Keratinocyte (primary cell): ENCODE measurements around the gene FFAR2. TPM values are rescaled to one million over a fixed set of nuclear protein-coding genes. Genes with fewer than 3 reads are reported as not detected.

ENCODE experiments used
- DNase-seq: peaks from one replicate; pipeline ENCODE4 v3.0.0-alpha.2; 2011; ENCODE audit warnings: low read depth, missing footprints, low spot score
- FAIRE-seq: peaks from 2 replicates; lab custom pipeline; 2011; peaks lifted over from hg19 to GRCh38; lab: Jason Lieb, UNC
- H2AFZ ChIP-seq: 2 replicates; pipeline ENCODE4 v1.6.0; 2012; ENCODE audit warnings: low read length, control low read depth, inconsistent platforms; ENCODE audit not compliant: control insufficient read depth
- H3K27ac ChIP-seq: 2 replicates; pipeline ENCODE4 v1.5.1; 2011; ENCODE audit warnings: low read length; ENCODE audit not compliant: control insufficient read depth, insufficient read depth
- H3K27me3 ChIP-seq: 3 replicates; pipeline ENCODE4 v1.6.0; 2011; ENCODE audit warnings: low read length; ENCODE audit not compliant: control insufficient read depth, insufficient read depth; ENCODE audit errors: extremely low read depth
- H3K36me3 ChIP-seq, 2 experiments: 2 replicates in 1 of 2; 3 replicates in 1 of 2; pipeline ENCODE4 v1.5.1; 2011; ENCODE audit warnings: low read length in 2 of 2, mild to moderate bottlenecking in 1 of 2; ENCODE audit not compliant: control insufficient read depth in 2 of 2, insufficient read depth in 2 of 2; ENCODE audit errors: extremely low read depth in 1 of 2
- H3K4me1 ChIP-seq: 3 replicates; pipeline ENCODE4 v1.5.1; 2011; ENCODE audit warnings: low read length; ENCODE audit not compliant: control insufficient read depth, insufficient read depth; ENCODE audit errors: extremely low read depth
- H3K4me2 ChIP-seq: 3 replicates; pipeline ENCODE4 v1.6.0; 2011; ENCODE audit warnings: low read depth, low read length; ENCODE audit not compliant: control insufficient read depth, insufficient read depth; ENCODE audit errors: extremely low read depth
- H3K4me3 ChIP-seq, 3 experiments: fragments of 200-600 bp in 1 of 3; sonication (generic) in 1 of 3; 2 replicates in 2 of 3; 3 replicates in 1 of 3; pipeline ENCODE4 v1.5.1; 2011 to 2016; ENCODE audit warnings: low read length in 3 of 3, mild to moderate bottlenecking in 3 of 3, control low read depth in 2 of 3, inconsistent platforms in 1 of 3, low read depth in 1 of 3, mixed read lengths in 1 of 3, mixed run types in 1 of 3, moderate library complexity in 1 of 3; ENCODE audit not compliant: control insufficient read depth in 2 of 3, insufficient read depth in 2 of 3; ENCODE audit errors: extremely low read depth in 1 of 3
- H3K79me2 ChIP-seq: 2 replicates; pipeline ENCODE4 v1.6.0; 2012; ENCODE audit warnings: low read length; ENCODE audit not compliant: control insufficient read depth, insufficient read depth
- H3K9ac ChIP-seq: 3 replicates; pipeline ENCODE4 v1.6.0; 2011; ENCODE audit warnings: low read length; ENCODE audit not compliant: control insufficient read depth, insufficient read depth; ENCODE audit errors: extremely low read depth
- H3K9me1 ChIP-seq: 3 replicates; pipeline ENCODE4 v1.6.0; 2011; ENCODE audit warnings: low read length; ENCODE audit not compliant: control insufficient read depth, insufficient read depth; ENCODE audit errors: extremely low read depth
- H3K9me3 ChIP-seq: 2 replicates; pipeline ENCODE4 v1.5.1; 2012; ENCODE audit warnings: low read depth, low read length; ENCODE audit not compliant: control insufficient read depth
- H4K20me1 ChIP-seq: 3 replicates; pipeline ENCODE4 v1.6.0; 2011; ENCODE audit warnings: low read length; ENCODE audit not compliant: control insufficient read depth, insufficient read depth; ENCODE audit errors: extremely low read depth
- CTCF ChIP-seq, 3 experiments: IDR thresholded peaks in 1 of 3; conservative IDR thresholded peaks in 1 of 3; optimal IDR thresholded peaks in 1 of 3; 2 replicates in 2 of 3; 3 replicates in 1 of 3; pipeline versions ENCODE3 to v1.5.1; 2011; ENCODE audit warnings: low read length in 3 of 3, mild to moderate bottlenecking in 3 of 3, moderate library complexity in 2 of 3, control low read depth in 1 of 3, inconsistent platforms in 1 of 3; ENCODE audit not compliant: insufficient read depth in 2 of 3; ENCODE audit errors: extremely low read depth in 1 of 3
- EZH2 ChIP-seq: IDR thresholded peaks from one replicate; pipeline ENCODE4 v1.6.1; 2012; ENCODE audit warnings: inconsistent platforms, mild to moderate bottlenecking, low read length, moderate library complexity
- dilution Hi-C: fragments of 300-500 bp; cut with MboI; formaldehyde crosslinking; loops from one replicate; pipeline ENCODE4 v1.7.0; 2020; ENCODE audit warnings: low sequenced_read_pairs; ENCODE audit not compliant: extremely low pct_ligation_motif_present
- polyA plus RNA-seq, 5 experiments: library from polyadenylated mRNA; depleted of rRNA in 3 of 5; stranded (reverse) in 3 of 5; stranded (forward) in 1 of 5; unstranded in 1 of 5; fragments of >200 nt; gene quantifications; 1 replicate in 1 of 5; 2 replicates in 3 of 5; 3 replicates in 1 of 5; pipeline versions ENCODE4 v1.2.1 to v1.2.3, GENCODE V29; 2011 to 2012; ENCODE audit warnings: missing spikeins in 2 of 5, low read depth in 1 of 5, low replicate concordance in 1 of 5

Gene FFAR2
- polyA plus RNA-seq, 1 donor (not counting 4 experiments of a cell fraction or from before 2014, with no cell fraction given): not detected

GRCh38 chr19:35495107-35496064 is 47.3 kb downstream of the FFAR2 start:
- Histone ChIP-seq H3K4me3 (peak overlapping the region in 1 of 3 experiments; percentile 24), H3K79me2 (no peaks in the 10 kb centered on the region), H2AFZ (peak overlapping the region; percentile 14), H3K9me3 (no peaks in the 10 kb centered on the region), H3K9ac (no peak overlapping the region), H4K20me1 (peaks cover 2% of the 10 kb centered on the region), H3K4me2 (peak overlapping the region; percentile 75), H3K27me3 (peaks cover 9% of the 10 kb centered on the region), H3K27ac (no peak overlapping the region), H3K4me1 (peaks cover 18% of the 10 kb centered on the region), H3K36me3 (peaks cover 12 to 18% of the 10 kb centered on the region in 2 experiments), H3K9me1 (no peaks in the 10 kb centered on the region)
- dilution Hi-C loops: no loop called here
- peak; percentile 9 for FAIRE-seq
- TF ChIP-seq CTCF (optimal IDR thresholded peaks at IDR 0.05 in 1 of 3, IDR thresholded peaks at IDR 0.05 in 1 of 3, conservative IDR thresholded peaks at IDR 0.05 in 1 of 3; ENCODE audit: extremely low read depth in 1 of 3, insufficient read depth in 2 of 3, low read length in 3 of 3) (peak; percentile 85 to 99 (median 89)), EZH2 (no peak)
- no peak for DNase-seq

GRCh38 chr19:35497406-35497805 is 49.3 kb downstream of the FFAR2 start:
- H3K4me2 ChIP-seq: no peak overlapping the region
- no peak overlapping the region for H3K4me3 ChIP-seq
- no peak for DNase-seq
- no peak overlapping the region for H3K9ac ChIP-seq
- peaks cover 6% of the 10 kb centered on the region for H4K20me1 ChIP-seq
- no peak for TF ChIP-seq CTCF (optimal IDR thresholded peaks at IDR 0.05 in 1 of 3, IDR thresholded peaks at IDR 0.05 in 1 of 3, conservative IDR thresholded peaks at IDR 0.05 in 1 of 3; ENCODE audit: extremely low read depth in 1 of 3, insufficient read depth in 2 of 3, low read length in 3 of 3)
- no peak for TF ChIP-seq EZH2
- H2AFZ ChIP-seq: no peak overlapping the region
- dilution Hi-C loops: no loop called here
- peaks cover 27% of the 10 kb centered on the region for H3K4me1 ChIP-seq
- peaks cover 19 to 33% of the 10 kb centered on the region in 2 experiments for H3K36me3 ChIP-seq
- H3K79me2 ChIP-seq: no peaks in the 10 kb centered on the region
- H3K9me3 ChIP-seq: no peaks in the 10 kb centered on the region
- no peaks in the 10 kb centered on the region for H3K9me1 ChIP-seq
- peaks cover 2% of the 10 kb centered on the region for H3K27me3 ChIP-seq
- FAIRE-seq: no peak
- H3K27ac ChIP-seq: no peak overlapping the region
